DND-41 (cell line): ENCODE data around the gene NKTR.

Experiments
- EZH2 ChIP-seq: IDR thresholded peaks from 3 replicates; pipeline ENCODE4 v1.6.1; 2012; ENCODE audit warnings: borderline replicate concordance, low read depth, mild to moderate bottlenecking, moderate library complexity, low read length, inconsistent platforms; ENCODE audit not compliant: severe bottlenecking
- TF ChIP-seq, protein P1 (sequence below): IDR thresholded peaks from 2 replicates; pipeline ENCODE4 v1.5.1; 2012; ENCODE audit warnings: borderline replicate concordance, low read length, moderate library complexity, mild to moderate bottlenecking; ENCODE audit not compliant: poor library complexity, severe bottlenecking; ENCODE audit errors: extremely low read depth

GRCh38 chr3:42692667-42693529 lies 92.4 kb downstream of the NKTR start:
- TF ChIP-seq, protein P1, sequence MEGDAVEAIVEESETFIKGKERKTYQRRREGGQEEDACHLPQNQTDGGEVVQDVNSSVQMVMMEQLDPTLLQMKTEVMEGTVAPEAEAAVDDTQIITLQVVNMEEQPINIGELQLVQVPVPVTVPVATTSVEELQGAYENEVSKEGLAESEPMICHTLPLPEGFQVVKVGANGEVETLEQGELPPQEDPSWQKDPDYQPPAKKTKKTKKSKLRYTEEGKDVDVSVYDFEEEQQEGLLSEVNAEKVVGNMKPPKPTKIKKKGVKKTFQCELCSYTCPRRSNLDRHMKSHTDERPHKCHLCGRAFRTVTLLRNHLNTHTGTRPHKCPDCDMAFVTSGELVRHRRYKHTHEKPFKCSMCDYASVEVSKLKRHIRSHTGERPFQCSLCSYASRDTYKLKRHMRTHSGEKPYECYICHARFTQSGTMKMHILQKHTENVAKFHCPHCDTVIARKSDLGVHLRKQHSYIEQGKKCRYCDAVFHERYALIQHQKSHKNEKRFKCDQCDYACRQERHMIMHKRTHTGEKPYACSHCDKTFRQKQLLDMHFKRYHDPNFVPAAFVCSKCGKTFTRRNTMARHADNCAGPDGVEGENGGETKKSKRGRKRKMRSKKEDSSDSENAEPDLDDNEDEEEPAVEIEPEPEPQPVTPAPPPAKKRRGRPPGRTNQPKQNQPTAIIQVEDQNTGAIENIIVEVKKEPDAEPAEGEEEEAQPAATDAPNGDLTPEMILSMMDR: no peak
- TF ChIP-seq EZH2: no peak
